ENCODE measurements around the gene FAM120B. TPM values are rescaled to one million over a fixed set of nuclear protein-coding genes. Genes with fewer than 3 reads are reported as not detected.

Gene FAM120B
- total RNA-seq, 1 donor from 2014 or later, result 25.2 TPM

GRCh38 chr6:170270984-170271593 is 35.5 kb upstream of the FAM120B start:
- intact Hi-C loops (cut with micrococcal nuclease), result loop anchor here (5.0 to 10.0 kb wide), 2 partner anchors 36 to 186 kb away; partner anchors contain the start of gene FAM120B

- intact Hi-C loops (cut with micrococcal nuclease), result loop anchor here (2.0 to 10.0 kb wide), 3 partner anchors 19 to 187 kb away; partner anchors contain the start of genes DLL1 and FAM120B
Measured at GRCh38 chr6:170271771-170272314, 34.7 kb upstream of the FAM120B start.

GRCh38 chr6:170272341-170273065 is 34.1 kb upstream of the FAM120B start:
- intact Hi-C loops (cut with micrococcal nuclease), result loop anchor here (2.0 to 10.0 kb wide), 3 partner anchors 18 to 188 kb away; partner anchors contain the start of genes DLL1 and FAM120B

- intact Hi-C loops (cut with micrococcal nuclease), result loop anchor here (2.0 to 10.0 kb wide), 3 partner anchors 18 to 188 kb away; partner anchors contain the start of genes DLL1 and FAM120B
Measured at GRCh38 chr6:170273191-170273590, 33.4 kb upstream of the FAM120B start.

GRCh38 chr6:170273681-170274080 is 32.9 kb upstream of the FAM120B start:
- intact Hi-C loops (cut with micrococcal nuclease), result loop anchor here (2.0 to 10.0 kb wide), 3 partner anchors 17 to 189 kb away; partner anchors contain the start of genes DLL1 and FAM120B

GRCh38 chr6:170274713-170275560 is 31.6 kb upstream of the FAM120B start:
- intact Hi-C loops (cut with micrococcal nuclease), result loop anchor here (5.0 to 10.0 kb wide), 2 partner anchors 32 to 190 kb away; partner anchors contain the start of gene FAM120B

- intact Hi-C loops (cut with micrococcal nuclease), result loop anchor here (10.0 kb wide), 1 partner anchor 192 kb away; no protein-coding TSS in a partner anchor
Measured at GRCh38 chr6:170276369-170277057, 30.0 kb upstream of the FAM120B start.

GRCh38 chr6:170277893-170278742 is 28.4 kb upstream of the FAM120B start:
- intact Hi-C loops (cut with micrococcal nuclease), result loop anchor here (10.0 kb wide), 1 partner anchor 193 kb away; no protein-coding TSS in a partner anchor

GRCh38 chr6:170278743-170279094 is 27.8 kb upstream of the FAM120B start:
- intact Hi-C loops (cut with micrococcal nuclease), result loop anchor here (10.0 kb wide), 1 partner anchor 194 kb away; no protein-coding TSS in a partner anchor

GRCh38 chr6:170279426-170279825 is 27.1 kb upstream of the FAM120B start:
- intact Hi-C loops (cut with micrococcal nuclease), result loop anchor here (10.0 kb wide), 1 partner anchor 195 kb away; no protein-coding TSS in a partner anchor

GRCh38 chr6:170279977-170280688 is 26.4 kb upstream of the FAM120B start:
- intact Hi-C loops (cut with micrococcal nuclease), result loop anchor here (10.0 kb wide), 1 partner anchor 195 kb away; no protein-coding TSS in a partner anchor

- intact Hi-C loops (cut with micrococcal nuclease), result no loop called here
Measured at GRCh38 chr6:170280689-170281045, 25.9 kb upstream of the FAM120B start.

GRCh38 chr6:170281331-170282292 is 24.9 kb upstream of the FAM120B start:
- intact Hi-C loops (cut with micrococcal nuclease), result no loop called here

GRCh38 chr6:170282512-170283158 is 23.9 kb upstream of the FAM120B start:
- intact Hi-C loops (cut with micrococcal nuclease), result no loop called here

- intact Hi-C loops (cut with micrococcal nuclease), result no loop called here
Measured at GRCh38 chr6:170283212-170284081, 23.1 kb upstream of the FAM120B start.
